Hepatocyte (in vitro differentiated cells): ENCODE results near the gene DMD.

Experiments used
- EZH2 ChIP-seq: fragments of 200-600 bp; sonication (generic); IDR thresholded peaks from 2 replicates; pipeline ENCODE4 v1.6.1; 2016; ENCODE audit warnings: antibody characterized with exemption, mild to moderate bottlenecking, borderline replicate concordance
- TF ChIP-seq, protein P1 (sequence below): fragments of 200-600 bp; sonication (generic); IDR thresholded peaks from 2 replicates; pipeline ENCODE4 v1.5.1; 2016; ENCODE audit warnings: antibody characterized with exemption, mild to moderate bottlenecking; ENCODE audit not compliant: poor library complexity

DNA sequence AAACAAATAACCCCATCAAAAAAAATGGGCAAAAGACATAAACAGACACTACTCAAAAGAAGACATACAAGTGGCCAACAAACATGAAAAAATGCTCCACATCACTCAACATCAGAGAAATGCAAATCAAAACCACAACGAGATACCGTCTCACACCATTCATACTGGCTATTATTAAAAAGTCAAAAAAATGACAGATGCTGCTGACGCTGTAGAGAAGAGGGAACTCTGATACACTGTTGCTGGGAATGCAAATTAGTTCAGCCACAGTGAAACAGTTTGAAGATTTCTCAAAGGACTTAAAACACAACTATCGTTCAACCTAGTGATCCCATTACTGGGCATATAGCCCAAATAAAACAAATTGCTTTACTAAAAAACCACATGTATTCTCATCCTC, 1468.3 kb downstream of the DMD start:
- TF ChIP-seq, protein P1, sequence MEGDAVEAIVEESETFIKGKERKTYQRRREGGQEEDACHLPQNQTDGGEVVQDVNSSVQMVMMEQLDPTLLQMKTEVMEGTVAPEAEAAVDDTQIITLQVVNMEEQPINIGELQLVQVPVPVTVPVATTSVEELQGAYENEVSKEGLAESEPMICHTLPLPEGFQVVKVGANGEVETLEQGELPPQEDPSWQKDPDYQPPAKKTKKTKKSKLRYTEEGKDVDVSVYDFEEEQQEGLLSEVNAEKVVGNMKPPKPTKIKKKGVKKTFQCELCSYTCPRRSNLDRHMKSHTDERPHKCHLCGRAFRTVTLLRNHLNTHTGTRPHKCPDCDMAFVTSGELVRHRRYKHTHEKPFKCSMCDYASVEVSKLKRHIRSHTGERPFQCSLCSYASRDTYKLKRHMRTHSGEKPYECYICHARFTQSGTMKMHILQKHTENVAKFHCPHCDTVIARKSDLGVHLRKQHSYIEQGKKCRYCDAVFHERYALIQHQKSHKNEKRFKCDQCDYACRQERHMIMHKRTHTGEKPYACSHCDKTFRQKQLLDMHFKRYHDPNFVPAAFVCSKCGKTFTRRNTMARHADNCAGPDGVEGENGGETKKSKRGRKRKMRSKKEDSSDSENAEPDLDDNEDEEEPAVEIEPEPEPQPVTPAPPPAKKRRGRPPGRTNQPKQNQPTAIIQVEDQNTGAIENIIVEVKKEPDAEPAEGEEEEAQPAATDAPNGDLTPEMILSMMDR = no peak
- TF ChIP-seq EZH2 = no peak
